DOHH2 (cell line): ENCODE measurements around the gene CACNG7.

Experiments used
- H3F3A ChIP-seq: fragments of 200-600 bp; sonication (generic), shearing (Covaris generic); 2 replicates; pipeline ENCODE4 v1.6.0; 2016; ENCODE audit warnings: antibody characterized with exemption, mild to moderate bottlenecking; ENCODE audit not compliant: control insufficient read depth, insufficient read depth
- H3K27ac ChIP-seq: fragments of 200-600 bp; sonication (generic); 2 replicates; pipeline ENCODE4 v1.5.1; 2014; ENCODE audit warnings: low read depth, mild to moderate bottlenecking, low read length, moderate library complexity
- H3K27me3 ChIP-seq: fragments of 200-600 bp; sonication (generic); 2 replicates; pipeline ENCODE4 v1.6.1; 2014; ENCODE audit warnings: mild to moderate bottlenecking, low read length, mixed read lengths; ENCODE audit not compliant: control insufficient read depth
- H3K36me3 ChIP-seq: fragments of 200-600 bp; sonication (generic); 2 replicates; pipeline ENCODE4 v1.6.1; 2014; ENCODE audit warnings: mild to moderate bottlenecking, low read length, moderate library complexity, mixed read lengths; ENCODE audit not compliant: control insufficient read depth
- H3K4me1 ChIP-seq: fragments of 200-600 bp; sonication (generic); 2 replicates; pipeline ENCODE4 v1.6.1; 2014; ENCODE audit warnings: mild to moderate bottlenecking, low read length, mixed read lengths; ENCODE audit not compliant: control insufficient read depth
- H3K4me2 ChIP-seq: fragments of 200-600 bp; sonication (generic); 2 replicates; pipeline ENCODE4 v1.6.0; 2014; ENCODE audit warnings: mild to moderate bottlenecking, low read length, moderate library complexity
- H3K4me3 ChIP-seq: fragments of 200-600 bp; sonication (generic); 2 replicates; pipeline ENCODE4 v1.5.1; 2014; ENCODE audit warnings: mild to moderate bottlenecking, low read length, mixed read lengths
- H3K79me2 ChIP-seq: fragments of 200-600 bp; sonication (generic); 2 replicates; pipeline ENCODE4 v1.6.1; 2014; ENCODE audit warnings: mild to moderate bottlenecking, low read length, mixed read lengths; ENCODE audit not compliant: control insufficient read depth
- H3K9me2 ChIP-seq: fragments of 200-600 bp; sonication (generic); replicated peaks from 2 replicates; pipeline ENCODE4 v1.6.1; 2014; ENCODE audit warnings: mild to moderate bottlenecking, low read length, mixed read lengths; ENCODE audit not compliant: control insufficient read depth
- H3K9me3 ChIP-seq: fragments of 200-600 bp; sonication (generic); 2 replicates; pipeline ENCODE4 v1.6.1; 2014; ENCODE audit warnings: antibody characterized with exemption, low read length, mixed read lengths; ENCODE audit not compliant: control insufficient read depth, insufficient read depth
- H4K20me1 ChIP-seq: fragments of 200-600 bp; sonication (generic); 2 replicates; pipeline ENCODE4 v1.6.0; 2014; ENCODE audit warnings: low read depth, mild to moderate bottlenecking, antibody characterized with exemption, low read length, moderate library complexity; ENCODE audit not compliant: control insufficient read depth, insufficient read depth
- CTCF ChIP-seq: fragments of 200-600 bp; sonication (generic); IDR thresholded peaks from one replicate; pipeline ENCODE4 v1.5.1; 2014; ENCODE audit warnings: antibody characterized with exemption, mild to moderate bottlenecking, low read depth, low read length; ENCODE audit not compliant: poor library complexity, severe bottlenecking
- EZH2phosphoT487 ChIP-seq: fragments of 200-600 bp; sonication (generic); IDR thresholded peaks from 2 replicates; pipeline ENCODE4 v1.6.1; 2017; ENCODE audit warnings: borderline replicate concordance, mild to moderate bottlenecking, antibody characterized with exemption, low read length, moderate library complexity, mixed read lengths

The CACNG7 gene

DNA sequence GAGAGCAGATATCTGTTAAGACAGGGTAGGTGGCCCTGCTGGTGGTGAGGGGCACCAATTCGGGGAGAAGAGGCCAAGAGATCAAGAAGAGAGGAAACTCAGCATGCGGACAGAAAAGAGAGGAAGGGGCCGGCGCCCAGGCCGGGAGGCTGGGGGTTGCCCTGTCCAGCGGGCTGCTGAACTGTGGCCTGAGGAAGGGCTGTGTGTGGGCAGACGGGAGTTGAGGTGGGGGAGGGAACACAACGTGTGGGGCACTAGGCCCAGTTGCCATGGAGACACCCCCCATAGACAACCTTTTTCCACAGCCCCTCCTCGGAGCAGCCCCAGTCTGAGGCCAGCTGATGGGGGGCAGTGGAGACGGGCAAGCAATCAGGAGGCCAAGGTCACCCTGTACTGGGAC, 51.1 kb downstream of the CACNG7 start:
- Histone ChIP-seq H3K4me1 (no peaks in the 10 kb centered on the region), H3K9me3 (no peaks in the 10 kb centered on the region), H4K20me1 (no peaks in the 10 kb centered on the region), H3K27ac (no peak overlapping the region), H3K4me2 (no peak overlapping the region), H3K9me2 (no peaks in the 10 kb centered on the region), H3F3A (no peaks in the 10 kb centered on the region), H3K79me2 (no peaks in the 10 kb centered on the region), H3K36me3 (no peaks in the 10 kb centered on the region), H3K4me3 (no peak overlapping the region), H3K27me3 (peaks cover 16% of the 10 kb centered on the region)
- TF ChIP-seq CTCF (no peak), EZH2phosphoT487 (no peak)

DNA sequence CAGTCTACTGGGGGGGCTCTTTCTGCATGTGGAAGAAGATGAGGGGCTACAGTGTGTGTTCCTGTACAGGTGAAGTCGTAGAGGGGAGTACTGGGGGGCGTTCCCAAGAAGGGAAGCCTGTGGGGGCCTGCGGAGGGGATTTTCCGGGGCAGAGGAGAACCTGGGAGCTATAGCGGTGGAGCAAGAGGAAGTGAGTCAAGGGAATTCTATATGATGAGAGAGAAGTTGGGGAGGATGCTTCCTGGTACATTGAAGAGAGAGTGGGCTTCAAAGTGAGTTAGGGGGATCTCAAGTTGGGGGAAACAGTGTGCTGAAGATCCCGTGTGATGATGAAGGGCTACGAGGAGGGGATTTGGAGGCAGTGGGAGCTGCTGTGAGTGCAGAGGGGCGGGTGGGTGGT, 51.8 kb downstream of the CACNG7 start:
- Histone ChIP-seq H3K27me3 (peaks cover 16% of the 10 kb centered on the region), H3K36me3 (no peaks in the 10 kb centered on the region), H3K9me3 (no peaks in the 10 kb centered on the region), H3K79me2 (no peaks in the 10 kb centered on the region), H3K4me1 (no peaks in the 10 kb centered on the region), H3F3A (no peaks in the 10 kb centered on the region), H4K20me1 (no peaks in the 10 kb centered on the region), H3K9me2 (no peaks in the 10 kb centered on the region), H3K4me2 (no peak overlapping the region), H3K4me3 (no peak overlapping the region), H3K27ac (no peak overlapping the region)
- TF ChIP-seq EZH2phosphoT487 (no peak), CTCF (no peak)

DNA sequence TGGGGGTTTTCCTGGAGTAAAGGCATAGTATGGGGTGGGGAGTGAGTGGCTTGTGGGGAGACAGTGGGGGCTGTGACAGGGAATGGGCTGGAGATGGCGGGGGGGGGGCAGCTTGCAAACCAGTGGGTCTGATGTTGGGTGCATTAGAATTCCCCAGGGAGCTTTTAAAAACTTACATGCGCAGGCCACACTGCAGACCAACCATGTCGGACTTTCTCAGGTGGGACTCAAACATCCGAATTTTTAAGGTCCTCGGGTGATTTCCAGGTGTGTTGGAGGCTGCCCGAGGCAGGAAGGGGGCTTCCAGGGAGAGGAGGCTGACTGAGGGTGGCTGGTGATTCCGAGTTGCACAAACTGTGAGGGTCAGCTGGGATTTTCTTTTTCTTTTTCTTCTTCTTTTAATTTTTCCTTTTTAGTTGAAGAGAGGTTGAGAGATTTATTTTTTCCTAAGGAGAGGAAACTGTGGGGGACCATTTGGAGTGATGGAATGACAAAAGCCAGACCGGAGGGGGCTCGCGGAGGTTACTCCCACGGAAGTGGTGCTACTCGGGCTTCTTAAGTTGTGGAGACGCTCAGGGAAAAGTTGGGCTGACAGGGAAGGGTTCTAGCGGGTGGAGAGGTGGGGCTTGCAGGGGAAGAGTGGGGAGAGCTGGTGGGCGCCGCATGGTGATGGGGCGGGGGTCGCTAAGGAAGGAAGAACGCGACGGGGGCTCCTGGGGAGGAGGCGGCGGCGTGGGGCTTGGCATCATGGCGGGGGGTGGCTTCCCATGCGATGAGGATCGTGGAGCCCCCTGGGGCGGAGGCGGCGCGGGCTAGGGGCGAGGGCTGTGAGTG, 52.7 kb downstream of the CACNG7 start:
- TF ChIP-seq CTCF: no peak
- TF ChIP-seq EZH2phosphoT487: no peak
- Histone ChIP-seq H3F3A (no peaks in the 10 kb centered on the region), H3K9me3 (no peaks in the 10 kb centered on the region), H3K36me3 (no peaks in the 10 kb centered on the region), H3K27ac (no peak overlapping the region), H3K4me2 (no peak overlapping the region), H3K27me3 (peaks cover 16% of the 10 kb centered on the region), H3K4me3 (no peak overlapping the region), H3K79me2 (no peaks in the 10 kb centered on the region), H4K20me1 (no peaks in the 10 kb centered on the region), H3K9me2 (no peaks in the 10 kb centered on the region), H3K4me1 (no peaks in the 10 kb centered on the region)
